ENCODE measurements around the gene MRPL43. TPM values are rescaled to one million over a fixed set of nuclear protein-coding genes. Genes with fewer than 3 reads are reported as not detected.

Gene MRPL43
- total RNA-seq, 1 experiment from 2014 or later = 136 TPM

DNA sequence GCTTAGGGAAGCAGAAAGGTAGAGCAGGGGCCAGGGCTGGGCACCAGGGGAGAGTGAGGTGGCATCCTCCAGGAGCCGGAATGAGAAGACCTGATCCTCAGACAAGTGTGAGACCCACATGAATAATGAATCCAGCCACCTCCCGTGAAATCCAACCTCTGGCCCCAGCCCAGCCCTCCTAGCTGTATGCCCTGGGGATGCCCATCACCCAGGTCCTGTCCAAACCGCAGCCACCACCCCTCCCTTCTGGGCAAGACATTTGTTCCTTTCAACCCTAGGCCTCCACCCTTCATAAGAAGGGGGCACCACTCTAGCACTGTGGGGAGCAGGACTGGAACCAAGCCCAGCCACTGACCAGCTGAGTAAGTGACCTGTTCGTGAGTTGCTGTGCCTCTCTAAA lies 33.9 kb upstream of the MRPL43 start:
- ChIA-PET RAD21 (ENCODE audit: low non-redundant PET in 1 of 2, low total read pairs in 2 of 2, uncharacterized antibody in 2 of 2, unreplicated experiment in 2 of 2) (interaction anchor here in 1 of 2 experiments (0.6 kb wide), 1 partner anchor 80 kb away, joined by 3 read pairs; no protein-coding TSS in a partner anchor), CTCF (no interaction called here), POLR2A (no interaction called here)
- H3K9me3 ChIP-seq (ENCODE audit: control insufficient read depth in 1 of 2, insufficient read depth in 1 of 2, low read depth in 1 of 2, low read length in 2 of 2) = no peaks in the 10 kb centered on the region
- H3K79me2 ChIP-seq (ENCODE audit: insufficient read depth, low read length) = no peaks in the 10 kb centered on the region
- TF ChIP-seq JUND (IDR thresholded peaks at IDR 0.05) (no peak), YY1 (IDR thresholded peaks at IDR 0.05; ENCODE audit: extremely low read depth, insufficient replicate concordance, low read depth, low read length) (no peak), EZH2phosphoT487 (IDR thresholded peaks at IDR 0.05; ENCODE audit: borderline replicate concordance) (no peak), SP1 (IDR thresholded peaks at IDR 0.05; ENCODE audit: low read depth) (no peak), SRF (IDR thresholded peaks at IDR 0.05; ENCODE audit: low read depth) (no peak), ELF1 (IDR thresholded peaks at IDR 0.05; ENCODE audit: borderline replicate concordance, low read depth) (no peak), SIN3A (IDR thresholded peaks at IDR 0.05; ENCODE audit: low read depth) (no peak), CBX3 (IDR thresholded peaks at IDR 0.05; ENCODE audit: low read depth) (no peak)
- TF ChIP-seq, protein P1, sequence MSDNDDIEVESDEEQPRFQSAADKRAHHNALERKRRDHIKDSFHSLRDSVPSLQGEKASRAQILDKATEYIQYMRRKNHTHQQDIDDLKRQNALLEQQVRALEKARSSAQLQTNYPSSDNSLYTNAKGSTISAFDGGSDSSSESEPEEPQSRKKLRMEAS (IDR thresholded peaks at IDR 0.05) = no peak
- no peak for DNase-seq (ENCODE audit: low read depth, low spot score)
- H3K36me3 ChIP-seq (ENCODE audit: control insufficient read depth in 1 of 2, insufficient read depth in 2 of 2, low read length in 2 of 2) = no peaks in the 10 kb centered on the region
- H3K4me1 ChIP-seq (ENCODE audit: control insufficient read depth in 1 of 2, insufficient read depth in 2 of 2, low read length in 2 of 2) = peaks cover 0 to 13% of the 10 kb centered on the region in 2 experiments; a peak in 3 of 4 replicates
- H3K4me3 ChIP-seq (replicated peaks in 1 of 2; ENCODE audit: low read depth in 1 of 2, low read length in 2 of 2) = no peak overlapping the region
- H3K9me2 ChIP-seq (ENCODE audit: insufficient read depth) = no peaks in the 10 kb centered on the region
- H3K27ac ChIP-seq (ENCODE audit: low read depth, low read length) = no peak overlapping the region
- intact Hi-C loops (cut with micrococcal nuclease) = no loop called here
- H3K4me2 ChIP-seq (ENCODE audit: low read length) = no peak overlapping the region
- no peak for ATAC-seq
- H3K27me3 ChIP-seq (ENCODE audit: insufficient read depth, low read length) = no peaks in the 10 kb centered on the region
- no peak overlapping the region for H2AFZ ChIP-seq (ENCODE audit: low read depth, low read length, poor library complexity, severe bottlenecking)
- no peak overlapping the region for H3K9ac ChIP-seq (ENCODE audit: low read length)
- BruUV-seq (replicated peaks) = no TSS peak
- H4K20me1 ChIP-seq (ENCODE audit: insufficient read depth) = no peaks in the 10 kb centered on the region

DNA sequence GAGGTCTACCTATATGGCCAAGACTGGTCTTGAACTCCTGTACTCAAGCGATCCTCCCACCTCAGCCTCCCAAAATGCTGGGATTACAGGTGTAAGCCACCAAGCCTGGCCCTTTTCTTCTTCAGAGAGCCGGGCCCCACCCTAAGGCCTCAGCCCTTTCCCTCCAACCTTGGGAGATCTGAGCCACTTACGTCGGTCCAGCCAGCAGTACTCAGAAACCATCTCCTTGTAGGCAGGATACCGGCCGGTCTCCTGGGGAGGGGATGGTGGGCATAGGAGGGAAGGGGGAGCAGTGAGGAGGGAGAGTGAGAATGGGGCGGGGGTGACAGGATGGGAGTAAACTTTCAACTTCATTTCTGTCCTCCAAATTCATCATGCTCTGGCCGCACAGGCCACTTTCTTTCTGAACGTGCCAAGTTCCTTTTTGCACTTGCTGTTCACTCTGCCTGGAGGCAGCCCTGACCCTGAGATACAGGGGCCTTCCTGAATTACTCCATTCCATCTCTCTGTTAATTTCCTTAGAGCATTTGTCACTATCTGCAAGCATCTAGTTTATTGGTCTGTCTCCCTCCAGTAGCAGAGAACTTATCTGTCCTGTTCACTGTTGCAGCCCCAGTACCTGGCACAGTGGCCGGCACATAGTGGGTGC lies 33.3 kb upstream of the MRPL43 start:
- intact Hi-C loops (cut with micrococcal nuclease) = no loop called here
- Histone ChIP-seq H3K4me1 (ENCODE audit: control insufficient read depth in 1 of 2, insufficient read depth in 2 of 2, low read length in 2 of 2) (peaks cover 0 to 13% of the 10 kb centered on the region in 2 experiments; a peak in 3 of 4 replicates), H3K79me2 (ENCODE audit: insufficient read depth, low read length) (no peaks in the 10 kb centered on the region), H4K20me1 (ENCODE audit: insufficient read depth) (no peaks in the 10 kb centered on the region), H3K36me3 (ENCODE audit: control insufficient read depth in 1 of 2, insufficient read depth in 2 of 2, low read length in 2 of 2) (no peaks in the 10 kb centered on the region), H3K27ac (ENCODE audit: low read depth, low read length) (no peak overlapping the region), H3K9me2 (ENCODE audit: insufficient read depth) (no peaks in the 10 kb centered on the region), H3K27me3 (ENCODE audit: insufficient read depth, low read length) (no peaks in the 10 kb centered on the region), H3K4me2 (ENCODE audit: low read length) (no peak overlapping the region), H2AFZ (ENCODE audit: low read depth, low read length, poor library complexity, severe bottlenecking) (no peak overlapping the region), H3K9me3 (ENCODE audit: control insufficient read depth in 1 of 2, insufficient read depth in 1 of 2, low read depth in 1 of 2, low read length in 2 of 2) (no peaks in the 10 kb centered on the region), H3K4me3 (replicated peaks in 1 of 2; ENCODE audit: low read depth in 1 of 2, low read length in 2 of 2) (no peak overlapping the region), H3K9ac (ENCODE audit: low read length) (no peak overlapping the region)
- ChIA-PET POLR2A (interaction anchor here (1.5 kb wide), 1 partner anchor 11 kb away, joined by 5 read pairs; no protein-coding TSS in a partner anchor), CTCF (interaction anchor here (2.0 to 4.0 kb wide), 5 partner anchors 21 to 46 kb away, joined by 8 to 30 read pairs (median 19); partner anchors contain the start of gene LZTS2), RAD21 (ENCODE audit: low non-redundant PET in 1 of 2, low total read pairs in 2 of 2, uncharacterized antibody in 2 of 2, unreplicated experiment in 2 of 2) (interaction anchor here in 1 of 2 experiments (0.6 kb wide), 1 partner anchor 81 kb away, joined by 3 read pairs; no protein-coding TSS in a partner anchor)
- DNase-seq (ENCODE audit: low read depth, low spot score) (no peak), ATAC-seq (no peak)
- no TSS peak for BruUV-seq (replicated peaks)
- no peak for TF ChIP-seq ZNF274 (IDR thresholded peaks at IDR 0.05; ENCODE audit: low read depth, low read length)
- no peak for TF ChIP-seq ZFX (IDR thresholded peaks at IDR 0.05)
- TF ChIP-seq CBX3 (IDR thresholded peaks at IDR 0.05; ENCODE audit: low read depth) = no peak
- TF ChIP-seq, protein P2, sequence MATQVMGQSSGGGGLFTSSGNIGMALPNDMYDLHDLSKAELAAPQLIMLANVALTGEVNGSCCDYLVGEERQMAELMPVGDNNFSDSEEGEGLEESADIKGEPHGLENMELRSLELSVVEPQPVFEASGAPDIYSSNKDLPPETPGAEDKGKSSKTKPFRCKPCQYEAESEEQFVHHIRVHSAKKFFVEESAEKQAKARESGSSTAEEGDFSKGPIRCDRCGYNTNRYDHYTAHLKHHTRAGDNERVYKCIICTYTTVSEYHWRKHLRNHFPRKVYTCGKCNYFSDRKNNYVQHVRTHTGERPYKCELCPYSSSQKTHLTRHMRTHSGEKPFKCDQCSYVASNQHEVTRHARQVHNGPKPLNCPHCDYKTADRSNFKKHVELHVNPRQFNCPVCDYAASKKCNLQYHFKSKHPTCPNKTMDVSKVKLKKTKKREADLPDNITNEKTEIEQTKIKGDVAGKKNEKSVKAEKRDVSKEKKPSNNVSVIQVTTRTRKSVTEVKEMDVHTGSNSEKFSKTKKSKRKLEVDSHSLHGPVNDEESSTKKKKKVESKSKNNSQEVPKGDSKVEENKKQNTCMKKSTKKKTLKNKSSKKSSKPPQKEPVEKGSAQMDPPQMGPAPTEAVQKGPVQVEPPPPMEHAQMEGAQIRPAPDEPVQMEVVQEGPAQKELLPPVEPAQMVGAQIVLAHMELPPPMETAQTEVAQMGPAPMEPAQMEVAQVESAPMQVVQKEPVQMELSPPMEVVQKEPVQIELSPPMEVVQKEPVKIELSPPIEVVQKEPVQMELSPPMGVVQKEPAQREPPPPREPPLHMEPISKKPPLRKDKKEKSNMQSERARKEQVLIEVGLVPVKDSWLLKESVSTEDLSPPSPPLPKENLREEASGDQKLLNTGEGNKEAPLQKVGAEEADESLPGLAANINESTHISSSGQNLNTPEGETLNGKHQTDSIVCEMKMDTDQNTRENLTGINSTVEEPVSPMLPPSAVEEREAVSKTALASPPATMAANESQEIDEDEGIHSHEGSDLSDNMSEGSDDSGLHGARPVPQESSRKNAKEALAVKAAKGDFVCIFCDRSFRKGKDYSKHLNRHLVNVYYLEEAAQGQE (IDR thresholded peaks at IDR 0.05; ENCODE audit: low read depth) = no peak
- TF ChIP-seq CEBPB (IDR thresholded peaks at IDR 0.05; ENCODE audit: low read depth) = no peak
- TF ChIP-seq SRF (IDR thresholded peaks at IDR 0.05; ENCODE audit: low read depth) = no peak
- TF ChIP-seq RAD21 (IDR thresholded peaks at IDR 0.05; ENCODE audit: low read depth) = no peak
- TF ChIP-seq YY1 (IDR thresholded peaks at IDR 0.05; ENCODE audit: extremely low read depth, insufficient replicate concordance, low read depth, low read length) = no peak
- TF ChIP-seq, protein P3, sequence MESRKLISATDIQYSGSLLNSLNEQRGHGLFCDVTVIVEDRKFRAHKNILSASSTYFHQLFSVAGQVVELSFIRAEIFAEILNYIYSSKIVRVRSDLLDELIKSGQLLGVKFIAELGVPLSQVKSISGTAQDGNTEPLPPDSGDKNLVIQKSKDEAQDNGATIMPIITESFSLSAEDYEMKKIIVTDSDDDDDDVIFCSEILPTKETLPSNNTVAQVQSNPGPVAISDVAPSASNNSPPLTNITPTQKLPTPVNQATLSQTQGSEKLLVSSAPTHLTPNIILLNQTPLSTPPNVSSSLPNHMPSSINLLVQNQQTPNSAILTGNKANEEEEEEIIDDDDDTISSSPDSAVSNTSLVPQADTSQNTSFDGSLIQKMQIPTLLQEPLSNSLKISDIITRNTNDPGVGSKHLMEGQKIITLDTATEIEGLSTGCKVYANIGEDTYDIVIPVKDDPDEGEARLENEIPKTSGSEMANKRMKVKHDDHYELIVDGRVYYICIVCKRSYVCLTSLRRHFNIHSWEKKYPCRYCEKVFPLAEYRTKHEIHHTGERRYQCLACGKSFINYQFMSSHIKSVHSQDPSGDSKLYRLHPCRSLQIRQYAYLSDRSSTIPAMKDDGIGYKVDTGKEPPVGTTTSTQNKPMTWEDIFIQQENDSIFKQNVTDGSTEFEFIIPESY (IDR thresholded peaks at IDR 0.05; ENCODE audit: extremely low read depth, insufficient replicate concordance, low read length) = no peak

Measured in HCT116 (cell line).